H1 (cell line): ENCODE results near the gene DLG1. TPM values are rescaled to one million over a fixed set of nuclear protein-coding genes. Genes with fewer than 3 reads are reported as not detected.

Source experiments
- BCL11A ChIP-seq, 2 experiments: IDR thresholded peaks; one replicate each; pipeline ENCODE4 v1.6.1; 2011; ENCODE audit warnings: low read depth in 2 of 2, low read length in 2 of 2, mild to moderate bottlenecking in 2 of 2
- CBX5 ChIP-seq: fragments of 300-800, 300-1000 bp; sonication (generic); IDR thresholded peaks from 2 replicates; pipeline ENCODE4 v1.7.1; 2016; ENCODE audit warnings: antibody characterized with exemption, low read length, low read depth
- CREB1 ChIP-seq: IDR thresholded peaks from 2 replicates; pipeline ENCODE4 v1.6.1; 2012; ENCODE audit warnings: inconsistent platforms
- FOSL1 ChIP-seq: IDR thresholded peaks from 2 replicates; pipeline ENCODE4 v1.6.1; 2011; ENCODE audit warnings: mild to moderate bottlenecking, low read depth, low read length, moderate library complexity; ENCODE audit not compliant: insufficient read depth
- JUN ChIP-seq: IDR thresholded peaks from 2 replicates; pipeline ENCODE4 v1.6.1; 2011; ENCODE audit warnings: low read depth, mild to moderate bottlenecking, improper control_type of control experiment, low read length
- KDM5A ChIP-seq: fragments of 200-600 bp; IDR thresholded peaks from 2 replicates; pipeline ENCODE4 v1.7.1; 2012; ENCODE audit warnings: mild to moderate bottlenecking, low read length, inconsistent platforms, mixed read lengths
- PHF8 ChIP-seq: fragments of 200-600 bp; sonication (generic); conservative IDR thresholded peaks from 2 replicates; pipeline ENCODE4 v1.7.1; 2012; ENCODE audit warnings: low read depth, mild to moderate bottlenecking, inconsistent platforms, low read length, moderate library complexity
- POLR2AphosphoS5 ChIP-seq: IDR thresholded peaks from 2 replicates; pipeline ENCODE4 v1.6.1; 2011; ENCODE audit warnings: low read depth, low read length
- RAD21 ChIP-seq, 2 experiments: IDR thresholded peaks in 1 of 2; conservative IDR thresholded peaks in 1 of 2; 2 replicates each; pipeline ENCODE4 v1.6.1; 2011; ENCODE audit warnings: low read depth in 2 of 2, low read length in 2 of 2, improper control_type of control experiment in 1 of 2, inconsistent platforms in 1 of 2, mild to moderate bottlenecking in 1 of 2, moderate library complexity in 1 of 2
- RBBP5 ChIP-seq: IDR thresholded peaks from 2 replicates; pipeline ENCODE4 v1.7.1; 2012; ENCODE audit warnings: low read depth, mild to moderate bottlenecking, inconsistent platforms, low read length, moderate library complexity, borderline replicate concordance
- SIRT6 ChIP-seq: IDR thresholded peaks from one replicate; pipeline ENCODE4 v1.7.1; 2012; ENCODE audit warnings: low read length, inconsistent platforms
- TAF1 ChIP-seq: IDR thresholded peaks from 2 replicates; pipeline ENCODE4 v1.6.1; 2011; ENCODE audit warnings: mild to moderate bottlenecking, low read depth, low read length
- polyA plus RNA-seq, 7 experiments: library from polyadenylated mRNA; depleted of rRNA in 3 of 7; stranded (reverse) in 5 of 7; unstranded in 2 of 7; fragments of >200 nt in 5 of 7; fragments of 200-250 nt in 2 of 7; gene quantifications; 1 replicate in 5 of 7; 2 replicates in 1 of 7; 4 replicates in 1 of 7; pipeline versions ENCODE4 v1.2.1 to v1.2.3, GENCODE V29; 2011 to 2013; ENCODE audit warnings: missing spikeins in 2 of 7, mixed read lengths in 2 of 7
- total RNA-seq: library from RNA; stranded (reverse); fragmentation: NEBNext Ultra II Directional; extraction: Animal tissue kit (Norgen Biotek cat#: 25700); gene quantifications from 2 replicates; pipeline ENCODE4 v1.2.1, GENCODE V29; 2021
- TF ChIP-seq, protein P1 (sequence below): fragments of 300-600 bp; sonication (generic); IDR thresholded peaks from 2 replicates; pipeline ENCODE4 v1.7.1; 2012; ENCODE audit warnings: low read length, moderate library complexity, mild to moderate bottlenecking, inconsistent platforms; ENCODE audit not compliant: insufficient replicate concordance

DLG1 gene
- total and polyA plus RNA-seq, 2 of the 8 experiments (the other 6 are each of a cell fraction or from before 2014, with no cell fraction given) = 13.4 to 78.8 TPM

DNA sequence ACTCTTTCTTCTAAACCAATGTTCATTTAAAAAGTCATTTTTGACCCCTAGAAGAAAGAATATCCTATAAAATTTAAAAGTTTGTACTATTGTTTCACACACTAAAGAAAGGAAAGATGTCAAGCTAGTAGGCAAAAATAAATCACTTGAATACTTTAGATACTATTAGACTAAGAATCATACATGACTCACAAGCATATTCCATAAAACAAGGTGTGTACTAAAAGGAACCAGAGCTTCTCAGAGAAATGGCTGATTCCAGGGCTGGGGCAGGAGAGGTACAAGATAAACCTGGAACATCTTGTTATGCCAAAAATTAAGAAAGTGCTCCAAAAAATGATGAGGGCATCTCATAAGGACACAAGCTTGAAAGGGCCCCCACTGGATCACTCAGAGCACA lies 8.7 kb downstream of the DLG1 start (continued):
- TF ChIP-seq, protein P1, sequence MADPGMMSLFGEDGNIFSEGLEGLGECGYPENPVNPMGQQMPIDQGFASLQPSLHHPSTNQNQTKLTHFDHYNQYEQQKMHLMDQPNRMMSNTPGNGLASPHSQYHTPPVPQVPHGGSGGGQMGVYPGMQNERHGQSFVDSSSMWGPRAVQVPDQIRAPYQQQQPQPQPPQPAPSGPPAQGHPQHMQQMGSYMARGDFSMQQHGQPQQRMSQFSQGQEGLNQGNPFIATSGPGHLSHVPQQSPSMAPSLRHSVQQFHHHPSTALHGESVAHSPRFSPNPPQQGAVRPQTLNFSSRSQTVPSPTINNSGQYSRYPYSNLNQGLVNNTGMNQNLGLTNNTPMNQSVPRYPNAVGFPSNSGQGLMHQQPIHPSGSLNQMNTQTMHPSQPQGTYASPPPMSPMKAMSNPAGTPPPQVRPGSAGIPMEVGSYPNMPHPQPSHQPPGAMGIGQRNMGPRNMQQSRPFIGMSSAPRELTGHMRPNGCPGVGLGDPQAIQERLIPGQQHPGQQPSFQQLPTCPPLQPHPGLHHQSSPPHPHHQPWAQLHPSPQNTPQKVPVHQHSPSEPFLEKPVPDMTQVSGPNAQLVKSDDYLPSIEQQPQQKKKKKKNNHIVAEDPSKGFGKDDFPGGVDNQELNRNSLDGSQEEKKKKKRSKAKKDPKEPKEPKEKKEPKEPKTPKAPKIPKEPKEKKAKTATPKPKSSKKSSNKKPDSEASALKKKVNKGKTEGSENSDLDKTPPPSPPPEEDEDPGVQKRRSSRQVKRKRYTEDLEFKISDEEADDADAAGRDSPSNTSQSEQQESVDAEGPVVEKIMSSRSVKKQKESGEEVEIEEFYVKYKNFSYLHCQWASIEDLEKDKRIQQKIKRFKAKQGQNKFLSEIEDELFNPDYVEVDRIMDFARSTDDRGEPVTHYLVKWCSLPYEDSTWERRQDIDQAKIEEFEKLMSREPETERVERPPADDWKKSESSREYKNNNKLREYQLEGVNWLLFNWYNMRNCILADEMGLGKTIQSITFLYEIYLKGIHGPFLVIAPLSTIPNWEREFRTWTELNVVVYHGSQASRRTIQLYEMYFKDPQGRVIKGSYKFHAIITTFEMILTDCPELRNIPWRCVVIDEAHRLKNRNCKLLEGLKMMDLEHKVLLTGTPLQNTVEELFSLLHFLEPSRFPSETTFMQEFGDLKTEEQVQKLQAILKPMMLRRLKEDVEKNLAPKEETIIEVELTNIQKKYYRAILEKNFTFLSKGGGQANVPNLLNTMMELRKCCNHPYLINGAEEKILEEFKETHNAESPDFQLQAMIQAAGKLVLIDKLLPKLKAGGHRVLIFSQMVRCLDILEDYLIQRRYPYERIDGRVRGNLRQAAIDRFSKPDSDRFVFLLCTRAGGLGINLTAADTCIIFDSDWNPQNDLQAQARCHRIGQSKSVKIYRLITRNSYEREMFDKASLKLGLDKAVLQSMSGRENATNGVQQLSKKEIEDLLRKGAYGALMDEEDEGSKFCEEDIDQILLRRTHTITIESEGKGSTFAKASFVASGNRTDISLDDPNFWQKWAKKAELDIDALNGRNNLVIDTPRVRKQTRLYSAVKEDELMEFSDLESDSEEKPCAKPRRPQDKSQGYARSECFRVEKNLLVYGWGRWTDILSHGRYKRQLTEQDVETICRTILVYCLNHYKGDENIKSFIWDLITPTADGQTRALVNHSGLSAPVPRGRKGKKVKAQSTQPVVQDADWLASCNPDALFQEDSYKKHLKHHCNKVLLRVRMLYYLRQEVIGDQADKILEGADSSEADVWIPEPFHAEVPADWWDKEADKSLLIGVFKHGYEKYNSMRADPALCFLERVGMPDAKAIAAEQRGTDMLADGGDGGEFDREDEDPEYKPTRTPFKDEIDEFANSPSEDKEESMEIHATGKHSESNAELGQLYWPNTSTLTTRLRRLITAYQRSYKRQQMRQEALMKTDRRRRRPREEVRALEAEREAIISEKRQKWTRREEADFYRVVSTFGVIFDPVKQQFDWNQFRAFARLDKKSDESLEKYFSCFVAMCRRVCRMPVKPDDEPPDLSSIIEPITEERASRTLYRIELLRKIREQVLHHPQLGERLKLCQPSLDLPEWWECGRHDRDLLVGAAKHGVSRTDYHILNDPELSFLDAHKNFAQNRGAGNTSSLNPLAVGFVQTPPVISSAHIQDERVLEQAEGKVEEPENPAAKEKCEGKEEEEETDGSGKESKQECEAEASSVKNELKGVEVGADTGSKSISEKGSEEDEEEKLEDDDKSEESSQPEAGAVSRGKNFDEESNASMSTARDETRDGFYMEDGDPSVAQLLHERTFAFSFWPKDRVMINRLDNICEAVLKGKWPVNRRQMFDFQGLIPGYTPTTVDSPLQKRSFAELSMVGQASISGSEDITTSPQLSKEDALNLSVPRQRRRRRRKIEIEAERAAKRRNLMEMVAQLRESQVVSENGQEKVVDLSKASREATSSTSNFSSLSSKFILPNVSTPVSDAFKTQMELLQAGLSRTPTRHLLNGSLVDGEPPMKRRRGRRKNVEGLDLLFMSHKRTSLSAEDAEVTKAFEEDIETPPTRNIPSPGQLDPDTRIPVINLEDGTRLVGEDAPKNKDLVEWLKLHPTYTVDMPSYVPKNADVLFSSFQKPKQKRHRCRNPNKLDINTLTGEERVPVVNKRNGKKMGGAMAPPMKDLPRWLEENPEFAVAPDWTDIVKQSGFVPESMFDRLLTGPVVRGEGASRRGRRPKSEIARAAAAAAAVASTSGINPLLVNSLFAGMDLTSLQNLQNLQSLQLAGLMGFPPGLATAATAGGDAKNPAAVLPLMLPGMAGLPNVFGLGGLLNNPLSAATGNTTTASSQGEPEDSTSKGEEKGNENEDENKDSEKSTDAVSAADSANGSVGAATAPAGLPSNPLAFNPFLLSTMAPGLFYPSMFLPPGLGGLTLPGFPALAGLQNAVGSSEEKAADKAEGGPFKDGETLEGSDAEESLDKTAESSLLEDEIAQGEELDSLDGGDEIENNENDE = no peak
- TF ChIP-seq KDM5A (no peak), JUN (no peak), RBBP5 (no peak), FOSL1 (no peak), SIRT6 (no peak), PHF8 (no peak), CREB1 (no peak), POLR2AphosphoS5 (no peak), TAF1 (no peak), RAD21 (IDR thresholded peaks at IDR 0.05 in 1 of 2, conservative IDR thresholded peaks at IDR 0.05 in 1 of 2; ENCODE audit: low read depth in 2 of 2, low read length in 2 of 2) (no peak), CBX5 (no peak), BCL11A (IDR thresholded peaks at IDR 0.05; ENCODE audit: low read depth in 2 of 2, low read length in 2 of 2) (no peak)
